Endodermal cell (in vitro differentiated cells): ENCODE data around the gene PRKAG2. TPM values are rescaled to one million over a fixed set of nuclear protein-coding genes. Genes with fewer than 3 reads are reported as not detected.

Experiments
- DNase-seq: peaks from one replicate; pipeline ENCODE4 v3.0.0-alpha.2; 2017
- H3K27ac ChIP-seq: 2 replicates; pipeline ENCODE4 v1.5.1; 2013; ENCODE audit warnings: mild to moderate bottlenecking, low read depth, low read length, moderate library complexity
- H3K27me3 ChIP-seq: 2 replicates; pipeline ENCODE4 v1.6.1; 2013; ENCODE audit warnings: mild to moderate bottlenecking, low read length, moderate library complexity; ENCODE audit not compliant: insufficient read depth, control insufficient read depth, poor library complexity, severe bottlenecking
- H3K36me3 ChIP-seq: 2 replicates; pipeline ENCODE4 v1.7.0; 2013; ENCODE audit warnings: mild to moderate bottlenecking, low read length, moderate library complexity; ENCODE audit not compliant: control insufficient read depth, insufficient read depth
- H3K4me1 ChIP-seq: one replicate; pipeline ENCODE4 v1.7.0; 2013; ENCODE audit warnings: low read length; ENCODE audit not compliant: control insufficient read depth, insufficient read depth
- H3K4me3 ChIP-seq: 2 replicates; pipeline ENCODE4 v1.5.1; 2013; ENCODE audit warnings: mild to moderate bottlenecking, low read length, moderate library complexity
- H3K9ac ChIP-seq: 2 replicates; pipeline ENCODE4 v1.6.1; 2013; ENCODE audit warnings: mild to moderate bottlenecking, low read length, moderate library complexity; ENCODE audit not compliant: poor library complexity, severe bottlenecking; ENCODE audit errors: extremely low read depth
- H3K9me3 ChIP-seq: 2 replicates; pipeline ENCODE4 v1.6.1; 2013; ENCODE audit warnings: mild to moderate bottlenecking, low read length, moderate library complexity; ENCODE audit not compliant: control insufficient read depth
- H3K27ac Mint-ChIP-seq: 2 replicates; pipeline ENCODE4 v1.8.0; 2020; ENCODE audit warnings: mixed read lengths
- H3K27me3 Mint-ChIP-seq: 2 replicates; pipeline ENCODE4 v1.8.0; 2021; ENCODE audit warnings: mild to moderate bottlenecking, mixed read lengths; ENCODE audit not compliant: insufficient read depth
- H3K36me3 Mint-ChIP-seq: 2 replicates; pipeline ENCODE4 v1.8.0; 2020; ENCODE audit warnings: low read depth, mixed read lengths
- H3K4me1 Mint-ChIP-seq: 2 replicates; pipeline ENCODE4 v1.8.0; 2020; ENCODE audit warnings: mixed read lengths
- H3K4me3 Mint-ChIP-seq: 2 replicates; pipeline ENCODE4 v1.8.0; 2020; ENCODE audit warnings: mild to moderate bottlenecking, moderate library complexity, mixed read lengths
- H3K9me3 Mint-ChIP-seq: 2 replicates; pipeline ENCODE4 v1.8.0; 2020; ENCODE audit warnings: mild to moderate bottlenecking, mixed read lengths
- WGBS, 2 experiments: methylation state at CpG; one replicate each; pipeline versions ENCODE4 v1.1.5 to v1.1.7; 2013; ENCODE audit warnings: missing lambda C conversion rate in 2 of 2, mixed read lengths in 1 of 2; ENCODE audit not compliant: insufficient coverage in 1 of 2, insufficient read length in 1 of 2; 5-methylcytosine and 5-hydroxymethylcytosine counted together
- total RNA-seq, 2 donors: library from RNA; stranded (reverse); fragmentation: NEBNext Ultra II Directional in 1 of 2; extraction: Animal tissue kit (Norgen Biotek cat#: 25700) in 1 of 2; gene quantifications; 2 replicates in 1 of 2; 3 replicates in 1 of 2; pipeline ENCODE4 v1.2.1, GENCODE V29; 2021
- TF ChIP-seq, protein P1 (sequence below): fragments of 200-600 bp; sonication (generic); conservative IDR thresholded peaks from 2 replicates; pipeline ENCODE4 v1.5.0; 2021; ENCODE audit warnings: antibody characterized with exemption, mild to moderate bottlenecking

The PRKAG2 gene
- total RNA-seq, 2 donors from 2014 or later = 17.2 to 20.7 TPM

DNA sequence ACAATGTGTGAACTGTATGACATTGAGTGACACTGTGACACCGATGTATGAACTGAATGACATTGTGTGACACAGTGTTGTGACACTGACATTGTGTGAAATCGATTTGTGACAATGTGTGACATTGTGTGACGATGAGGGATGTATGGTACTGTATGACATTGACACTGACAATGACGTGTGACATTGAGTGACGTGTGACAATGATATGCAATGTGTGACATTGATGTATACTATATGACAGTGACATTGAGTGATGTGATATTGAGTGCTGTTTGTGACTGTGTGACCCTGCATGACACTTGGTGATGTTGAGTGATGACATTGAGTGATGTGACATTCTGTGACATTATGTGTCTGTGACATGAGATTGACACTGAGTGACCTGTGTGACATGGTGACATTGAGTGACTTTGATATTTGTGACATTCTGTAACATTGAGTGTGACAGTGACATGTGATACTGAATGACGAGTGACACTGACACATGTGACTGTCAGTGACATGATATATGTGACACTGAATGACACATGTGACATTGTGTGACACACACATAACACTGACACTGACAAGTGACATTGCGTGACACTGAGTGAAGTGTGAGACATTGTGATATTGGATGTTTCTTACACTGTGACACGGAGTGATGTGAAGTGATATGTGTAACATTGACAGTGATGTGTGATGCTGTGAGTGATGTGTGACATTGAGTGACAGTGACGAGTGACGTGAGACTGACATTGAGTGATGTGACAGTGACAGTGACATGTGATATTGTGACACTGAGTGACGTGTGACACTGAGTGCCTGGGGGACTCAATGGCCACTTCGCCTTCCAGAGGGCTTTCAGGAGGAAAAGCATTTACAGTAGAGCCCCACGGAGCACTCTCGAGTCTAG, 167.5 kb downstream of the PRKAG2 start:
- no peaks in the 10 kb centered on the region for H3K36me3 ChIP-seq
- Mint-ChIP-seq H3K4me1 (peaks cover 15% of the 10 kb centered on the region), H3K36me3 (no peaks in the 10 kb centered on the region), H3K9me3 (no peaks in the 10 kb centered on the region), H3K4me3 (no peak overlapping the region), H3K27ac (no peak overlapping the region), H3K27me3 (peaks cover 2% of the 10 kb centered on the region)
- H3K4me1 ChIP-seq = peaks cover 4% of the 10 kb centered on the region
- no peak overlapping the region for H3K4me3 ChIP-seq
- 92 to 94% methylated on average over 14 of the region's 14 CpGs for WGBS, 2 experiments
- no peak for DNase-seq
- TF ChIP-seq, protein P1, sequence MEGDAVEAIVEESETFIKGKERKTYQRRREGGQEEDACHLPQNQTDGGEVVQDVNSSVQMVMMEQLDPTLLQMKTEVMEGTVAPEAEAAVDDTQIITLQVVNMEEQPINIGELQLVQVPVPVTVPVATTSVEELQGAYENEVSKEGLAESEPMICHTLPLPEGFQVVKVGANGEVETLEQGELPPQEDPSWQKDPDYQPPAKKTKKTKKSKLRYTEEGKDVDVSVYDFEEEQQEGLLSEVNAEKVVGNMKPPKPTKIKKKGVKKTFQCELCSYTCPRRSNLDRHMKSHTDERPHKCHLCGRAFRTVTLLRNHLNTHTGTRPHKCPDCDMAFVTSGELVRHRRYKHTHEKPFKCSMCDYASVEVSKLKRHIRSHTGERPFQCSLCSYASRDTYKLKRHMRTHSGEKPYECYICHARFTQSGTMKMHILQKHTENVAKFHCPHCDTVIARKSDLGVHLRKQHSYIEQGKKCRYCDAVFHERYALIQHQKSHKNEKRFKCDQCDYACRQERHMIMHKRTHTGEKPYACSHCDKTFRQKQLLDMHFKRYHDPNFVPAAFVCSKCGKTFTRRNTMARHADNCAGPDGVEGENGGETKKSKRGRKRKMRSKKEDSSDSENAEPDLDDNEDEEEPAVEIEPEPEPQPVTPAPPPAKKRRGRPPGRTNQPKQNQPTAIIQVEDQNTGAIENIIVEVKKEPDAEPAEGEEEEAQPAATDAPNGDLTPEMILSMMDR = no peak
- no peaks in the 10 kb centered on the region for H3K9me3 ChIP-seq
- H3K9ac ChIP-seq = no peak overlapping the region
- no peaks in the 10 kb centered on the region for H3K27me3 ChIP-seq
- no peak overlapping the region for H3K27ac ChIP-seq

DNA sequence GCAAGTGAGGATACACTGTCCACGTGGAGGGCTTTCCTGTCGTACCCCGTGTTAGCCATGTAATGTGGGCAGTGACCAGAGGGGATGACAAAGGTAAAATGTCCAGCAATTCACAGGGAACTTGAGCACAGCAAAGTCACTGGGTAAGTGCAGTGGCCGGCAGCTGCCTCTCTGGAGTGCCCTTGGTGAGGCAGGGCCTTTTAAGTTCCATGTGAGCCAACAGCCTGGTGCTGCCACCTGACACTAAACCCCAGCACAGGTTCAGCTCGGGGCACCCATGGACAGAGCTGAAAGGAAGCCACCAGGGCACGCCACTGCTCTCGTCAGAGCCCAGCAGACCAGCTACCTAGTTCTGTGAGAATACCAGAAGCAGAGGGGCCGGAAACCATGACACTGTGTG, 168.3 kb downstream of the PRKAG2 start:
- H3K9ac ChIP-seq = no peak overlapping the region
- H3K4me3 ChIP-seq = no peak overlapping the region
- Mint-ChIP-seq H3K4me1 (peaks cover 17% of the 10 kb centered on the region), H3K27me3 (peaks cover 2% of the 10 kb centered on the region), H3K9me3 (no peaks in the 10 kb centered on the region), H3K36me3 (no peaks in the 10 kb centered on the region), H3K27ac (no peak overlapping the region), H3K4me3 (no peak overlapping the region)
- H3K27ac ChIP-seq = no peak overlapping the region
- 92 to 95% methylated on average over 8 of the region's 8 CpGs for WGBS, 2 experiments
- TF ChIP-seq, protein P1 = no peak
- no peaks in the 10 kb centered on the region for H3K27me3 ChIP-seq
- no peak for DNase-seq
- H3K4me1 ChIP-seq = peaks cover 4% of the 10 kb centered on the region
- no peaks in the 10 kb centered on the region for H3K9me3 ChIP-seq
- no peaks in the 10 kb centered on the region for H3K36me3 ChIP-seq

DNA sequence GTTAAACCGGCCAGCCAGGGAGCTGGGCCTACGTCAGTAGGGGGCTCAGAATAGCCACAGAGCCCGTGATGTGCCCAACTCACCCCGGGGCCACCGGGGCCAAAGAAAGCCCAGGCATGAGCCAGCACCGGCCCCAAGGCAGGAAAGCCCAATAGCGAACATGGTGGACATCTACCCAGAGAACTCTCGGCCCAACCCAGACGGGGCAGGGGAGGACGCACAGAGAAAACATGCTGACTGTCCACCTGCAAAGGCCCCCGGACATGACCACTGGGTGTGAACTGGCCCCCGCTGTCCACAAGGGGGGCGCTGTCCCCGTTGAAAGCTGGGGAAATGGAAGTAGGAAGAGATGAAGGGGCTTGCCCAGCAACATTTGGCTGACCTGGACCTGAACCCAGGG, 169.2 kb downstream of the PRKAG2 start:
- whole genome bisulfite sequencing, 2 experiments = 92 to 94% methylated on average over 9 to 14 of the region's 14 CpGs
- no peaks in the 10 kb centered on the region for H3K36me3 Mint-ChIP-seq

More for the DNA sequence above, 169.2 kb downstream of the PRKAG2 start:
- peaks cover 4% of the 10 kb centered on the region for H3K4me1 ChIP-seq
- no peak overlapping the region for H3K9ac ChIP-seq
- no peak overlapping the region for H3K4me3 ChIP-seq
- H3K4me3 Mint-ChIP-seq = no peak overlapping the region
- H3K27me3 ChIP-seq = no peaks in the 10 kb centered on the region
- no peak overlapping the region for H3K27ac Mint-ChIP-seq
- H3K9me3 Mint-ChIP-seq = no peaks in the 10 kb centered on the region
- no peaks in the 10 kb centered on the region for H3K9me3 ChIP-seq
- H3K27ac ChIP-seq = no peak overlapping the region
- H3K36me3 ChIP-seq = no peaks in the 10 kb centered on the region
- no peak for DNase-seq
- TF ChIP-seq, protein P1 = peak; percentile 29
- peaks cover 2% of the 10 kb centered on the region for H3K27me3 Mint-ChIP-seq
- peaks cover 17% of the 10 kb centered on the region for H3K4me1 Mint-ChIP-seq
